ENCODE results near the gene GPR63. TPM values are rescaled to one million over a fixed set of nuclear protein-coding genes. Genes with fewer than 3 reads are reported as not detected.

Gene GPR63
- total and polyA plus RNA-seq, 11 donors = 0.14 to 2.7 (median 0.75) TPM

GRCh38 chr6:96862560-96862959 lies 25.3 kb upstream of the GPR63 start:
- intact Hi-C loops (cut with DNase I) = no loop called here
- H3K27me3 ChIP-seq = peaks cover 0 to 4% (median 0%) of the 10 kb centered on the region in 9 donors

GRCh38 chr6:96861588-96861987 lies 24.3 kb upstream of the GPR63 start:
- no peak overlapping the region for H3K4me3 ChIP-seq
- ATAC-seq = no peak
- H3K27me3 ChIP-seq = peaks cover 0 to 4% (median 0%) of the 10 kb centered on the region in 9 donors
- TF ChIP-seq CTCF (IDR thresholded peaks at IDR 0.05) = no peak
- H3K36me3 ChIP-seq = no peaks in the 10 kb centered on the region
- no peak overlapping the region for H3K27ac ChIP-seq
- intact Hi-C loops (cut with DNase I) = no loop called here
- H3K4me1 ChIP-seq = no peaks in the 10 kb centered on the region
- DNase-seq = no peak
- no peaks in the 10 kb centered on the region for H3K9me3 ChIP-seq

More at GRCh38 chr6:96862560-96862959, 25.3 kb upstream of the GPR63 start:
- Histone ChIP-seq H3K9me3 (no peaks in the 10 kb centered on the region), H3K4me3 (no peak overlapping the region), H3K27ac (no peak overlapping the region), H3K36me3 (no peaks in the 10 kb centered on the region), H3K4me1 (no peaks in the 10 kb centered on the region)
- TF ChIP-seq POLR2A (IDR thresholded peaks at IDR 0.05) (no peak), CTCF (IDR thresholded peaks at IDR 0.05) (no peak)
- ATAC-seq (no peak), DNase-seq (no peak)
- 23 to 59% (median 53%) methylated on average over 1 of the region's 1 CpG for WGBS, 4 donors

- H3K36me3 ChIP-seq = no peaks in the 10 kb centered on the region
- peak in 3 of 4 donors; percentile 16 to 76 (median 57) for ATAC-seq
- DNase-seq = no peak
- H3K9me3 ChIP-seq = no peaks in the 10 kb centered on the region
- intact Hi-C loops (cut with DNase I) = no loop called here
- no peaks in the 10 kb centered on the region for H3K4me1 ChIP-seq
- TF ChIP-seq CTCF (IDR thresholded peaks at IDR 0.05) (no peak), POLR2A (IDR thresholded peaks at IDR 0.05) (no peak)
- 22 to 48% (median 35%) methylated on average over 1 of the region's 1 CpG for WGBS, 4 donors
- H3K4me3 ChIP-seq = no peak overlapping the region
- H3K27ac ChIP-seq = no peak overlapping the region
- H3K27me3 ChIP-seq = peaks cover 0 to 3% (median 0%) of the 10 kb centered on the region in 9 donors
Observed at GRCh38 chr6:96856856-96857255, 19.6 kb upstream of the GPR63 start.

- peaks cover 0 to 7% (median 0%) of the 10 kb centered on the region in 12 donors for H3K9me3 ChIP-seq
- ATAC-seq = no peak
- H3K4me1 ChIP-seq = no peaks in the 10 kb centered on the region
- 77 to 83% (median 79%) methylated on average over 2 of the region's 2 CpGs for WGBS, 4 donors
- no peak for TF ChIP-seq POLR2A (IDR thresholded peaks at IDR 0.05)
- TF ChIP-seq CTCF (IDR thresholded peaks at IDR 0.05) = no peak
- H3K27ac ChIP-seq = no peak overlapping the region
- H3K4me3 ChIP-seq = no peak overlapping the region
- H3K36me3 ChIP-seq = no peaks in the 10 kb centered on the region
- H3K27me3 ChIP-seq = no peaks in the 10 kb centered on the region
- no peak for DNase-seq
- intact Hi-C loops (cut with DNase I) = no loop called here
Observed at GRCh38 chr6:96853083-96853482, 15.8 kb upstream of the GPR63 start.
